Superior temporal gyrus (tissue), 1 donor: ENCODE results near the gene ATP6V0A4.

Experiments used
- DNase-seq: peaks from one replicate; pipeline ENCODE4 v3.0.0-alpha.2; 2016; ENCODE audit errors: extremely low spot score

ATP6V0A4 gene

GRCh38 chr7:138662076-138662990 lies 135.7 kb downstream of the ATP6V0A4 start:
- DNase-seq, result no peak

- DNase-seq, result no peak
These were observed 136.8 kb downstream of the ATP6V0A4 start for GRCh38 chr7:138661069-138661635.

GRCh38 chr7:138658889-138659288 lies 139.1 kb downstream of the ATP6V0A4 start:
- DNase-seq, result no peak

GRCh38 chr7:138657854-138658386 lies 140.1 kb downstream of the ATP6V0A4 start:
- DNase-seq, result no peak

DNA sequence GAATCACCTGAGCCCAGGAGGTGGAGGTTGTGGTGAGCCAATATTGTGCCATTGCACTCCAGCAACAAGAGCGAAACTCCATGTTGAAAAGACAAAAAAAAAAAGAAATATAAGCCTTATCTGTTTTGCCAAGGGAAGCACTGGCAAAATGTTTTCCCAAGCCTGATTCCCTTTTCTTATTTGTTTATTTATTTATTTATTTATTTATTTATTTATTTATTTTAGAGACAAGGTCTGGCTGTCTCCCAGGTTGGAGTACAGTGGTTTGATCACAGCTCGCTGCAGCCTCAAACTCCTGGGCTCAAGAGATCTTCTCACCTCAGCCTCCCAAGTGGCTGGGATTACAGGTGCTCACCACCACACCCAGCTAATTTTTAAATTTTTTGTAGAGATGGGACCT lies 141.0 kb downstream of the ATP6V0A4 start:
- DNase-seq, result no peak
